Suppressor macrophage (primary cell): ENCODE data around the gene FLT3LG.
A peak's percentile ranks its signal among the peaks of the same experiment; 100 is the strongest.
"Not testable (repeated sequence)": the region's sequence is repeated elsewhere in the genome, so short reads cannot be mapped to it uniquely, and the experiment has no call there.

Experiments used
- DNase-seq, 4 experiments: peaks; one replicate each; pipeline ENCODE4 v3.0.0-alpha.2; 2020 to 2022

The FLT3LG gene

GRCh38 chr19:49463960-49464740 lies 9.9 kb upstream of the FLT3LG start:
- no peak for DNase-seq

GRCh38 chr19:49465371-49465770 lies 8.6 kb upstream of the FLT3LG start:
- DNase-seq, result no peak

DNA sequence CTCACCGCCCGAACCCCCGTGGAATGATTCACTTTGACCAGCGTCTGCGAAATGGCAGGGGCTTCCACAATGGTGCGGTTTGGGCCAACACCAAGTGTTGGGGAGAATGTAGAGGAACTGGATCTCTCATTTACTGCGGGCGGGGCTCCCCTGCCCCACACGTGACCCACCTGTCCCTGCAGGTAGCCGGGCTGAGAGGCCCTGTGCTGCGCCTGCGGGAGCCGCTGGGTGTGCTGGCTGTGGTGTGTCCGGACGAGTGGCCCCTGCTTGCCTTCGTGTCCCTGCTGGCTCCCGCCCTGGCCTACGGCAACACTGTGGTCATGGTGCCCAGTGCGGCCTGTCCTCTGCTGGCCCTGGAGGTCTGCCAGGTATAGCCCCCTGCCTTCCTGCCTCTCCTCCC lies 5.8 kb upstream of the FLT3LG start:
- no peak for DNase-seq

DNA sequence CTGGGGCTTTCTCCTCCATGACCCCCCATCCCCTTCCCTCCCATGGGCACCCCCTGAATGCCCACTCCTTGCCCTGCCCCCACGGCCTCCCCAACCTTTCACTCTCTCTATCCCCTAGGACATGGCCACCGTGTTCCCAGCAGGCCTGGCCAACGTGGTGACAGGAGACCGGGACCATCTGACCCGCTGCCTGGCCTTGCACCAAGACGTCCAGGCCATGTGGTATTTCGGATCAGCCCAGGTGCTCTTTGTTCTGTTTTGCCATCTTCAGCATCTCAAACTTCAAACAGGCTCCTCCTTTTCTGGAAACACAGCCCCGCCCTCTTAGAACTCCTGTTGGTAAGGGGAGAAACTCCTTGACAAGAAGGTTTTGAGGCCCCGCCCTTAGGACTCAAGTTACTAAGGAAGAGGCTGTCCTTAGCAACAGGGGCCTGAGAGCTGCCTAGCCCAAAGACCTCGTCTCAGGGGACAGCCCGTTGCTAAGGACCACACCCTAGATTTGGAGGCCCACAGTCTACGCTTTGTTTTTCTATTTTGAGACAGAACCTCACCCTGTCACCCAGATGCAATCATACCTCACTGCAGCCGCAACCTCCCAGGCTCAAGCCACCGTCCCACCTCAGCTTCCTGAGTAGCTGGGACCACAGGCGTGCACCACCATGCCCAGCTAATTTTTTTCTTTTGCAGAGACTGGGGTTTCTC lies 5.1 kb upstream of the FLT3LG start:
- peak in 3 of 4 experiments; percentile 28 to 40 (median 37) for DNase-seq

- DNase-seq, result peak; percentile 31 to 76 (median 66)
Observed at GRCh38 chr19:49469828-49470614, 4.0 kb upstream of the FLT3LG start.

GRCh38 chr19:49470615-49470978 lies 3.4 kb upstream of the FLT3LG start:
- DNase-seq, result no peak

DNA sequence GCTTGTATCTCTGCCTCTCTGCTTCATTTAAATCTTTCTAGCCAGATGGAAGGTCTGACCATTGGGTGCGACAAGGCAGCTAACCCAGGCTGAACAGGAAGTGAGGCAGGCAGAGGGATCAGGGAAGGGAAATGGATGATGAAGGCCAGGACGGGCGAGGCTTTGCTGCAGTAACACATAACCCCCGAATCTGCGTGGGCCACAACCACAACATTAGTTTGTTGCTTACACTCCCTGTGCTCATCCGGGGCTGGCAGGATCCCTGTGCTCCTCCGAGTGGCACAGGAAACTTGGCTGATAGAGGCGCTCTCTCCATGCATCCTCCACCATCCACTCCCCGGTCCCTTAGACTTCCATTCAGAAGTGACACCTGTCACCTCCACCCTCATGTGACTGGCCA lies 1.1 kb upstream of the FLT3LG start:
- no peak for DNase-seq

DNA sequence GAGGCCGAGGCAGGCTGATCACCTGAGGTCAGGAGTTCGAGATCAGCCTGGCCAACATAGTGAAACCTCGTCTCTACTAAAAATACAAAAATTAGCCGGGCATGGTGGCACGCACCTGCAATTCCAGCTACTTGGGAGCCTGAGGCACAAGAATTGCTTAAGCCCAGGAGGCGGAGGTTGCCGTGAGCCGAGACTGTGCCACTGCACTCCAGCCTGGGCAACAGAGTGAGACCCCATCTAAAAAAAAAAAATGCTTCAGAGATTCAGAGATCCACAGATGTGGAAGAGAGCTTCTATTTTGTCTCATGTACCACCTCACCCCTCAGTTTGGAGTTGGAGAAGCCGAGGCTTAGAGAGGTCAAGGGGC lies 531 bp upstream of the FLT3LG start:
- not testable (repeated sequence) for DNase-seq

DNA sequence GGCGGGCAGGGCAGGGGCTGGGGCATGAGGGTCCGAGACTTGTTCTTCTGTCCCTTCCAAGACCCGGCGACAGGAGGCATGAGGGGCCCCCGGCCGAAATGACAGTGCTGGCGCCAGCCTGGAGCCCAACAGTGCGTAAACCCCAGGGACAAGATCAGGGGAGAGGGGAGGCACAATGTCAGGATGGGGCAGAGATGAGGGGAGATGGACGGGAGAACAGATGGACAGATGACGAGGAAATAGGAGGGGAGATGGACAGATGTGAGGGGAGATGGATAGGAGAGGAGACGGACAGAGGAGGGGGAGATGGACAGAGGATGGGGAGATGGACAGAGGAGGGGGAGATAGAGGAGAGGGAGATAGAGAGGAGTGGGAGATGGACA lies 518 bp downstream of the FLT3LG start:
- DNase-seq, result no peak

- no peak for DNase-seq
Observed at GRCh38 chr19:49475191-49475917, 1.3 kb downstream of the FLT3LG start.

DNA sequence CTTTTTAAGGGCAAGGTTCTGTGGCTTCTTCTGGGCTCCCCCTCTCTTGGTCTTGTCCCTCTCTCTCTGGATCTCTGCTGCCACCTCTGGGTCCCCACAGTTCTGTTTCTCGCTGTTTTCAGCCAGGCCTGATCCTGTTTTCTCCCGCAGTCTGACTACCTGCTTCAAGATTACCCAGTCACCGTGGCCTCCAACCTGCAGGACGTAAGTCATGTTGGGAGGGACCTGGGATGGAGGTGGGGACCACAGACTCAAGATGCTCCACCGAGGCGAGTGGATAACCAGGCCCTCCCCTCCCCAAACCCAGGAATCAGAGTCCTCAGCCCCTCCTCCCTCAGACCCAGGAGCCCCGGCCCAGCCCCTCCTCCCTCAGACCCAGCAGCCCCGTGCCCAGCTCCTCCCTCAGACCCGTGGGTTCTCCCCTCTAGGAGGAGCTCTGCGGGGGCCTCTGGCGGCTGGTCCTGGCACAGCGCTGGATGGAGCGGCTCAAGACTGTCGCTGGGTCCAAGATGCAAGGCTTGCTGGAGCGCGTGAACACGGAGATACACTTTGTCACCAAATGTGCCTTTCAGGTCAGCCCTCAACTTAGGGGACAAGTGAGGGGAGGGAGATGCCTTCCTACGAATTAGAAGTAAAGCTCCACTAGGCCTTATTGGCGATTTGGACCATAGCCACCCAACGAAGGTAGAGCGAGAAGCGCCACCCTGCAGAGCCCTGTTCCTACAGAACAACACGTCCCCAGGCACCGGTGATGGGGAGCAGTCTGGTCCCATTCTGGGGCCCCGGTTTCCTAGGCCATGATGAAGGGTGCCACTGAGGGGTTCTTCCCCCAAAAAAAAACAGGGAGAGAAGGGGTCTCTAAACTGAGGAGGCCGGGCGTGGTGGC lies 2.2 kb downstream of the FLT3LG start:
- peak in 3 of 4 experiments; percentile 44 to 68 (median 54) for DNase-seq

DNA sequence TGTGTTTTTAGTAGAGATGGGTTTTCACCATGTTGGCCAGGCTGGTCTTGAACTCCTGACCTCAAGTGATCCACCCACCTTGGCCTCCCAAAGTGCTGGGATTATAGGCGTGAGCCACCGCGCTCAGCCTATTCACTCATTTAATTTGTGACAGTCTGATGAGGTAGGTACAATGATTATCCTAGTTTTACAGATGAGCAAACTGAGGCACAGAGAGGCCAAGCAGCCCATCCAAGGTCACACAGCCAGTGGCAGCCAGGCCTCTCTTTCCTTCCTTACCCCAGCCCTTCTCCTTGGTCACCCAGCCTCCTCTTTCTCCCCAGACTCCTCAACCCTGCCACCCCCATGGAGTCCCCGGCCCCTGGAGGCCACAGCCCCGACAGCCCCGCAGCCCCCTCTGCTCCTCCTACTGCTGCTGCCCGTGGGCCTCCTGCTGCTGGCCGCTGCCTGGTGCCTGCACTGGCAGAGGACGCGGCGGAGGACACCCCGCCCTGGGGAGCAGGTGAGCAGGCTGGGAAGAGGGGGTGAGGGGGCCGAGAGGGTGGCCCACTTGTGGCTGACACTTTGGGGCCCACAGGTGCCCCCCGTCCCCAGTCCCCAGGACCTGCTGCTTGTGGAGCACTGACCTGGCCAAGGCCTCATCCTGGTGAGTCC lies 6.1 kb downstream of the FLT3LG start:
- DNase-seq, result no peak

DNA sequence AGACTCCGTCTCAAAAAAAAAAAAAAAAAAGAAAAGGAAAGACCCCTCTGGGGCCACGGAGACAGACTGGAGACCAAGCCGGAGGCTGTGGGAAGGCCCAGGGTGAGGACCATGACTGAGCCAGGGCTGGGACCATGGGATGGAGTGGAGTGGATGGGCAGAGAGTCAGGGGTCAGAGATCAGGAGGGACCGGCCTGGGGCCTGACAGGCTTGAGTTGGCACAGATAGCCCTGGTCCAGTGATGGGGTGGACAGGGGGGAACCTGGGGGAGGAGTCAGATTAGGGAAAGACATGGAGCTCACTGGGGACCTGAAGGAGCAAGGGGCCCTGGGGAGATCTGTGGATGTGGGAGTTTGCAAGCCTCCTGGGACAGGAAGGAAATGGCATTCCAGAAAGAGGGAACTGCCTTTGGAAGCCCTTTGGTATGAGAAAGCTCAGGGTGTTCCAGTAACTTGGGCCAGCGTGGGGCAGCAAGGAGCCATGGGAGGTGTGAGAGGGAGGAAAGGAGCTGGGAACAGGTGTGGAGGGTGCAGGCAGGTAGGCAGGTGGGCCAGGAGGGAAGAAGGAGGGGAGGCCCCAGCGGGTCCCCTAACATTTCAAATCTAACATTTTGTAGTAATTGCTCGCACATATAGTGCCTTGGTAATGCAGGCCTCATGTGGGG lies 7.1 kb downstream of the FLT3LG start:
- no peak for DNase-seq

DNA sequence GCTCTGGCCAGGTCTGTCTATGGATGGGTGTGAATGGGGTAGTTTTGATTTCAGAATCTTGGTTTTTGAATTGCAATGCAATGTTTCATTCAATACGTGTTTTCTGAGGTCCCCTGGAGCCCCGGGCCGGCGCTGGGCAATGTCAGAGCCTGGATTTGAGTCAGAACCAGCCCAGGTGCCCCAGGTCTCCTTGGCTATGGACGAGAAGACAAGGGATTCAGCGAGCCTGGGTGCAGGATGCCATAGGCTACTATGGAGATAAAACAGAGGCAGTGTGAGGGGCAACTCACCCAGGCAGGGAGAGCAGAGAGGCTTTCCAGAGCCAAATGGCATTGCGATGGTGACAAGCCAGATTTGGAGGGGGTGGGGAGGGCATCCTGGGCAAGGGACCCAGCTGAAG lies 12.2 kb downstream of the FLT3LG start:
- no peak for DNase-seq

DNA sequence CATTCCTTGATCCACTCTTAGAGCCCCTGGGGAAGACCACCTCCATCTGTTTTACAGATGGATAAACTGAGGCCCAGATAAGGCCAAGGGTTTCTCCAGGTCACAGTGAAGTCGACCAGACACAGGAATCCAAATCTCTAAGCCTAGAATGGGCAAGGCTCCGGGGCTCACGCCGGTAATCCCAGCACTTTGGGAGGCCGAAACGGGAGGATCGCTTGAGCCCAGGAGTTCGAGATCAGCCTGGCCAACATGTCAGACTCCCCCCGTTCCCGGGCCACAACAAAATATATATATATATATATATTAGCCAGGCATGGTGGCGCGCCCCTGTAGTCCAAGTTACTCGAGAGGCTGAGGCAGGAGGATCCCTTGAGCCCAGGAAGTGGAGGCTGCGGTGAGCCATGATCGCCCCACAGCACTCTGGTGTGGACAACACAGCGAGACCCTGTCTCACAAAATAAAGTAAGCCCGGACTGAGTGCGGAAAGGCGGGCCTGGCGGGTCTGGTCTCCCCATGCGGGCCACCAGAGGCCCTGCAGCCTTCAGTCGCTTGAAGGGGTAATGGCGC lies 12.8 kb downstream of the FLT3LG start:
- no peak for DNase-seq

DNA sequence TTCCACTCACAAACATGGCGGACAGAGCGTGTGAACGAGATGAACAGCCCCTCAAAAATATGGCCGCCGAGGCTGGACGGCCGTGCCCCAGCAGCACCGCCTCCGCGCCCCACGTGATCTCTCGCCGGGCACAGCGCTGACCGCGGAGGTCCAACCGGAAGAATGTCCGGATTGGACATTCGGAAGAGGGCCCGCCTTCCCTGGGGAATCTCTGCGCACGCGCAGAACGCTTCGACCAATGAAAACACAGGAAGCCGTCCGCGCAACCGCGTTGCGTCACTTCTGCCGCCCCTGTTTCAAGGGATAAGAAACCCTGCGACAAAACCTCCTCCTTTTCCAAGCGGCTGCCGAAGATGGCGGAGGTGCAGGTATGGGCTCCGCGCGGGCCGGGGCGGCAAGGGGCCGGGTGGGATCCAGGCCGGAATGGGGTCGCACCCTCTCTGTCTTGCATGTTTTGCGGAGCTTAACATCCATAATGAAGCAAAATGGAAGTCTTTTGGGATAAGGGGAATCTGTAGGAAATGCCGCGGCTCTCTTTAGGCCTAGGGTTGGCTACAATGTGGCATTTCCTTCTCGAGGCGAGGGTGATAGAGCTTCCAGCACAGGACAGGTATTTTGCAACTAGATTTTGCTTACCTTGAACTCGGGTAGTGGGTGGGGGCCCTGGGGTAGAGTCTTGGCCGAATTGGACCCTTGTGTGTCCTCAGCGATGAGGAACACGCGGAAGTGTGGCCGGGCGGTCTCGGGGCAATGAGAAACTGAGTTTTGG lies 13.4 kb downstream of the FLT3LG start, which contains the start of gene RPL13A:
RPL13A (plus strand) TSS at position 332 of the 769 bp plus-strand sequence; CDS start at position 354, 22 bp downstream.
- peak; percentile 100 for DNase-seq

DNA sequence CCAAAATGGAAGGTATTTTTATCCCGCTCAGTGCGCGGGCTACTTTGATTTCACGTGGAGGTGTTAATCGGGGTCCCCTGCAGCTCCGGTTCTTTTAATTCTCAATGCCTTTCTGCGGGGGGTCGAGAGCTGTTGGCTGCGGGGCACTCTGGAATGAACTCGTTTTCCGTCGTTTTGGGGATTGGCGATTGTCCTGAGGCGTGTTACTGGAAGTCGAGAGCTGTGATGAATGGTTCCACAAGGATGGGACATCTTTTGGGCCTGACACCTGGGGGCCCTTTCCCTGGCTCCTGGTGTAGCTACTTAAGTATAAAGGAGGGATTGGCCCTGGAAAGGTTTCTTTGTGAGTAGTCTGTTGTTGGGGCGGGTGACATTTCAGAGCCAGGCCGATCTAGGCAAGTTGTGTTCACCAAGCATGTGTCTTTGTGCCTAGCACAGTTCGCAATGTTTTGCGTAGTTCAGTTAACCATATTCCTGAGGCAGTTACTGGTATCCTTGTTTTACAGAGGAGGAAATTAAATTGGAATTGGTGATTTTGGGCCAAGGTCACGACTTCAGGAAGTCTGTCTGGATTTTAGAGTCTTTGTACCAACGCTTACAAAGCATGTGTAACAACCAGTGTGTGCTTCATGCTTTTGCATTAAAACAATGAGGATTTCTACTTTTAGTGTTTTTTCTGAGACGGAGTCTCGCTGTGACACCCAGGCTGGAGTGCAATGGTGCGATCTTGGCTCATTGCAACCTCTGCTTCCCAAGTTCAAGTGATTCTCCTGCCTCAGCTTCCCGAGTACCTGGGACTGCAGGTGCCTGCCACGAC lies 14.2 kb downstream of the FLT3LG start:
- no peak for DNase-seq

- DNase-seq, result no peak
Observed at GRCh38 chr19:49488863-49489537, 15.0 kb downstream of the FLT3LG start.
